Mesothelial cell of epicardium (in vitro differentiated cells): ENCODE measurements around the gene RAE1. TPM values are rescaled to one million over a fixed set of nuclear protein-coding genes. Genes with fewer than 3 reads are reported as not detected.

Source experiments
- DNase-seq, 2 experiments: peaks; one replicate each; pipeline ENCODE4 v3.0.0; 2021; ENCODE audit warnings: low spot score in 2 of 2; ENCODE audit not compliant: unreplicated experiment in 2 of 2
- H3K27ac Mint-ChIP-seq: 2 replicates; pipeline ENCODE4 v1.8.0; 2021; ENCODE audit warnings: mixed read lengths
- H3K27me3 Mint-ChIP-seq: 2 replicates; pipeline ENCODE4 v1.8.0; 2021; ENCODE audit warnings: low read depth, mixed read lengths
- H3K36me3 Mint-ChIP-seq: 2 replicates; pipeline ENCODE4 v1.8.0; 2021; ENCODE audit warnings: mixed read lengths
- H3K4me1 Mint-ChIP-seq: 2 replicates; pipeline ENCODE4 v1.8.0; 2021; ENCODE audit warnings: mixed read lengths
- H3K4me3 Mint-ChIP-seq: 2 replicates; pipeline ENCODE4 v1.8.0; 2021; ENCODE audit warnings: mild to moderate bottlenecking, moderate library complexity, mixed read lengths
- H3K9me3 Mint-ChIP-seq: 2 replicates; pipeline ENCODE4 v1.8.0; 2021; ENCODE audit warnings: mixed read lengths
- total RNA-seq: library from RNA; stranded (reverse); gene quantifications from 3 replicates; pipeline ENCODE4 v1.2.1, GENCODE V29; 2021
- TF ChIP-seq, protein P1 (sequence below): fragments of 200-600 bp; sonication (generic); IDR thresholded peaks from one replicate; pipeline ENCODE4 v1.5.0; 2021; ENCODE audit warnings: antibody characterized with exemption; ENCODE audit not compliant: unreplicated experiment

RAE1 gene
- total RNA-seq, 1 donor from 2014 or later = 44.4 TPM

DNA sequence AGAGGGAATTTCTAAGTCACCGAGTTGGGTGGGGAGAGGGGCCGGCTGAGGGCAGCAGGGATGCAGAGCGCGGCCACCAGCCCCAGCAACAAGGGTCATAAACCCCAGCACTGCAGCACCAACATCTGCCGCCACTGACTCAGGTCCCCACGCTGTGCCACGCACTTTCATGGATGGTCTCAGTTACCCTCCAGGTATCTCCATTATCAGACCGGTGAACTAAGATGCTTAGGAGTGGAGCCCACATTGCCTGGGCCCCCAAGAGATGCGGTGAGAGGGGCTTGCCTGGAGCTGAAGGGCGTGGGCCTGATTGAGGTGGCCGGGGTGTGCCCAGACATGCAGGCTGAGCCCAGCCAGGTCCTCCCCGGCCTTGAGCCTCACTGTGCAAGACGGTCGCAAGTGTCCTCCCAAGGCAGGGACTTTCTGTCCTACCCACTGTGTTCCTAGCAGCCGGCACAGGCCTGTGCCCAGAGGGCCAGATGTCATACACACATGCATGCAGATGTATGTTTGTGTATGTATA lies 59.4 kb downstream of the RAE1 start:
- DNase-seq = no peak
- H3K4me3 Mint-ChIP-seq = no peak overlapping the region
- H3K9me3 Mint-ChIP-seq = no peaks in the 10 kb centered on the region
- TF ChIP-seq, protein P1, sequence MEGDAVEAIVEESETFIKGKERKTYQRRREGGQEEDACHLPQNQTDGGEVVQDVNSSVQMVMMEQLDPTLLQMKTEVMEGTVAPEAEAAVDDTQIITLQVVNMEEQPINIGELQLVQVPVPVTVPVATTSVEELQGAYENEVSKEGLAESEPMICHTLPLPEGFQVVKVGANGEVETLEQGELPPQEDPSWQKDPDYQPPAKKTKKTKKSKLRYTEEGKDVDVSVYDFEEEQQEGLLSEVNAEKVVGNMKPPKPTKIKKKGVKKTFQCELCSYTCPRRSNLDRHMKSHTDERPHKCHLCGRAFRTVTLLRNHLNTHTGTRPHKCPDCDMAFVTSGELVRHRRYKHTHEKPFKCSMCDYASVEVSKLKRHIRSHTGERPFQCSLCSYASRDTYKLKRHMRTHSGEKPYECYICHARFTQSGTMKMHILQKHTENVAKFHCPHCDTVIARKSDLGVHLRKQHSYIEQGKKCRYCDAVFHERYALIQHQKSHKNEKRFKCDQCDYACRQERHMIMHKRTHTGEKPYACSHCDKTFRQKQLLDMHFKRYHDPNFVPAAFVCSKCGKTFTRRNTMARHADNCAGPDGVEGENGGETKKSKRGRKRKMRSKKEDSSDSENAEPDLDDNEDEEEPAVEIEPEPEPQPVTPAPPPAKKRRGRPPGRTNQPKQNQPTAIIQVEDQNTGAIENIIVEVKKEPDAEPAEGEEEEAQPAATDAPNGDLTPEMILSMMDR = no peak
- H3K36me3 Mint-ChIP-seq = peaks cover 7% of the 10 kb centered on the region
- no peak overlapping the region for H3K27ac Mint-ChIP-seq
- peaks cover 8% of the 10 kb centered on the region for H3K4me1 Mint-ChIP-seq
- H3K27me3 Mint-ChIP-seq = no peaks in the 10 kb centered on the region

DNA sequence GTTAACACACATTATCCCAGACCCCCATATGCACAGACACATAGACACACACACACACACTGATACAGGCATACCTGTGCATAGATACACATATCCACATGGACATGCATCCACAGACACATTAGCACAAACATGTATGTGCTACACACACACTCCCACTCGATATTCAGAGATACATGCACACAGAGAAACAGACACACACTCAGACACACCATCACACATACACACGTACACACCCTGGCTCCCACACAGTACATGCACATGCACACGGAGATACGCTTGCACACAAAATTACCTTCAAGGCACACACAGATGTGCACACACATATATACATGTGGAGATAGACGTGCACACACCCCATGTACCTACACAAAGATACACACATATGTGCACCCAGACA lies 59.9 kb downstream of the RAE1 start:
- TF ChIP-seq, protein P1 = no peak
- Mint-ChIP-seq H3K4me3 (no peak overlapping the region), H3K9me3 (no peaks in the 10 kb centered on the region), H3K27me3 (no peaks in the 10 kb centered on the region), H3K27ac (no peak overlapping the region), H3K36me3 (peaks cover 7% of the 10 kb centered on the region), H3K4me1 (peaks cover 8% of the 10 kb centered on the region)
- DNase-seq = no peak

DNA sequence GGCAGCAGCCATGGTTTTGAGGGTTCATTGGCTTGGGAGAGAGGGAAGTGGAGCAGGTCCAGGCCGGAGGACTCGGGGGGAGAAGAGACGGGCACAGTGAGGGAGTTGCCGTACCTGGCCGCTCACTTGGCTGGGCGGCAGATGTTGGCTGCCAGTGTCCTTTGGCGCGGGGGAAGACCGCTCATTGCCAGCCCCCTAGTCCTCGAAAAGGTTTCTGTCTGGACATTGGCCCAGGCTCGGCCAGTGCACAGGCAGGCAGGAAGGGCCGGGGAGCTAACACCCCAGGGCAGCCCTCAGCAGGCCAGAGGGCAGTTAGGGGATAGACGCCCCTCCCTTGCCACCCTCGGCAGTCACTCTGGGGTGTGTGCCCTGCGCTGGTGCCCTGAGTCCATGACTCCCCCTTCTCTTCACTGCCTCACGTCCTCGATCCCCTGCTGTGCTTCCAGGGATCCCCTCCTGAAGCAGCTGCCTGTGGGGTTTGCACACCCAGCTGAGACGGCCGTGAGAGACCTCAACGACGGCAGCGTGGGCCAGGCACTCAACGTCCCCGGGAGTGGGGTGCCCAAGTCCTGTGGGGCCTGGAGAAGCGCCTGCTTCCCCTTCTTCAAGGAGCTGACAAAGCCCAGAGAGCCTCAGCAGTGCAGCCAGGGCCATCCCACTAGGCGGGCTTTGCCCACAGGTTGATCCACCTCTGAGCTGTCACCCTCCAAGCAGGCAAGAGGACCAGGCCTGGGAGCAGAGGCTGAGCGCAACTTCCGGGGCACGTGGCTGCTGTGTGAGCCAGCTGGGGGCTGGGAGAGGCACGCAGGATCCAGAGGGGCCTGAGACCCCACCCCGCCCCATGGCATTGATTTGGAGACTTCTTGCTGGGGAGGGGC lies 60.6 kb downstream of the RAE1 start:
- Mint-ChIP-seq H3K27me3 (no peaks in the 10 kb centered on the region), H3K4me1 (peaks cover 8% of the 10 kb centered on the region)
- DNase-seq = no peak

DNA sequence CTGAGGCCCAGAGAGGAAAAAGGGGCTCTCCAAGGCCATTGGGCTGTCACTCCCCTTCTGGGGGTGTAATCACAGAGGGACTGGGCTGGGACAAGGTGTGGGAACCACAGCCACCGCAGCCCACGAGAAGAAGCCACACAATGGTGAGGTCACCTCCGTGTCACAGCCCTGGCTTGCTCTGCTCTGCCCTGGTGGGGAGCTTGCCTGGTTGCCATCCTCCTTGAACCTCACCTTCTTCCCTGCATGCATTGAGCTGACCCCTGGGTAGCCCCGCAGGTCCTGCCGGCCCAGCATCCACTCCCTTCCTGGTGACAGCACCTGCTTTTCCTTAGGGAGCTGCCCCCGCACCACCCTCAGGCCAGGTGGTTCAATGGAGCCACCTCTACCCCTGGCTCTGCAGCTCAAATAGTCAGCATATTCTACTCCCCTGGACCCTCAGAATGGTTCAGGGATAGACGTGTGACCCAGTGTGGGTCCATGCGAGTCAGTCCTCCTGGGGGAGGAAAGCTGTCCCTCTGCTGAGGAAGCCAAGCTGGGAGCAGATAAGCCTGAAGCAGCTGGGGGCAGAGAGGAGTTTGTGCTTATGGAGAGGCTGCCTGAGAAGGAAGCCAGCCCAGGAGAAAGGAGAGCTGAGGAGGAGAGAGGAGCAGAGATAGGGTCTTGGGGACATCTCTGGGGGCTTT lies 61.4 kb downstream of the RAE1 start:
- Mint-ChIP-seq H3K27ac (no peak overlapping the region), H3K9me3 (no peaks in the 10 kb centered on the region), H3K4me3 (no peak overlapping the region), H3K4me1 (peaks cover 8% of the 10 kb centered on the region), H3K27me3 (no peaks in the 10 kb centered on the region), H3K36me3 (peaks cover 6% of the 10 kb centered on the region)
- TF ChIP-seq, protein P1 = no peak
- DNase-seq = no peak

More for the DNA sequence above, 60.6 kb downstream of the RAE1 start:
- Mint-ChIP-seq H3K9me3 (no peaks in the 10 kb centered on the region), H3K27ac (no peak overlapping the region), H3K4me3 (no peak overlapping the region), H3K36me3 (peaks cover 7% of the 10 kb centered on the region)
- TF ChIP-seq, protein P1 = no peak

DNA sequence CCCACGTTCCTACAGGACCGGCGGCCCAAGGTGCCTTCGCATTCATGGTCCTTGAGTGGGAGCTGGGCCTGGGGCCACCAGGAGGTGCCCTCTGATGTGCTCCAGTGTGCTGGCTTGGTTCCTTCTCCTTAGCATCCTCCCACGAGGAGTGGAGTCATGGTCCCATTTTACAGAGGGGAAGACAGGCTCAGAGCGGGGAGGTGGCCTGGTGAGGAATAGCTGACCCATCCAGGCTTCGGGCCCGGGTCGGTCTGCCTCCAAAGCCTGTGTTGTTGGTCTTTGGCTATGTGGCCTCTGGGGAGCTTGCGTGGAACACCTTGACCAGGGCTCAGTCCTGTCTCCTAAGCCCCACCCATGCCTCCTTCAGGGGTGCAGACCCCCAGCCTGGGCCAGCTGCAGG lies 62.9 kb downstream of the RAE1 start:
- DNase-seq = no peak
- H3K4me3 Mint-ChIP-seq = no peak overlapping the region
- H3K36me3 Mint-ChIP-seq = no peaks in the 10 kb centered on the region
- no peak overlapping the region for H3K27ac Mint-ChIP-seq
- TF ChIP-seq, protein P1 = no peak
- peaks cover 14% of the 10 kb centered on the region for H3K4me1 Mint-ChIP-seq
- H3K9me3 Mint-ChIP-seq = no peaks in the 10 kb centered on the region
- no peaks in the 10 kb centered on the region for H3K27me3 Mint-ChIP-seq
